Gastrocnemius medialis (tissue), 4 donors: ENCODE measurements around the gene GAB2.

Experiments
- CTCF ChIP-seq, 5 experiments: fragments of 450-650 bp in 3 of 5; fragments of 200-600 bp in 2 of 5; sonication (generic) in 2 of 5; IDR thresholded peaks in 4 of 5; conservative IDR thresholded peaks in 1 of 5; 1 replicate in 4 of 5; 2 replicates in 1 of 5; pipeline ENCODE4 v1.5.1; 2016 to 2019; ENCODE audit warnings: antibody characterized with exemption in 5 of 5, mild to moderate bottlenecking in 3 of 5, moderate library complexity in 3 of 5
- POLR2A ChIP-seq, 2 donors: fragments of 450-650 bp; IDR thresholded peaks; one replicate each; pipeline ENCODE4 v1.6.1; 2017; ENCODE audit warnings: antibody characterized with exemption in 2 of 2, mild to moderate bottlenecking in 2 of 2, moderate library complexity in 2 of 2

- no peak for TF ChIP-seq CTCF (IDR thresholded peaks at IDR 0.05 in 4 of 5, conservative IDR thresholded peaks at IDR 0.05 in 1 of 5)
- TF ChIP-seq POLR2A (IDR thresholded peaks at IDR 0.05) = no peak
Observed at GRCh38 chr11:78202733-78203167, 214.9 kb downstream of the GAB2 start.
